Nephron progenitor cell (in vitro differentiated cells): ENCODE data around the gene ISG15.

Source experiments
- DNase-seq: peaks from one replicate; pipeline ENCODE4 v3.0.0; 2021
- H3K27ac Mint-ChIP-seq: 2 replicates; pipeline ENCODE4 v1.8.0; 2021; ENCODE audit warnings: mild to moderate bottlenecking, moderate library complexity, mixed read lengths
- H3K27me3 Mint-ChIP-seq: 2 replicates; pipeline ENCODE4 v1.8.0; 2021; ENCODE audit warnings: mild to moderate bottlenecking, low read depth, mixed read lengths; ENCODE audit not compliant: poor library complexity
- H3K36me3 Mint-ChIP-seq: 2 replicates; pipeline ENCODE4 v1.8.0; 2021; ENCODE audit warnings: low read depth, mixed read lengths
- H3K4me1 Mint-ChIP-seq: 2 replicates; pipeline ENCODE4 v1.8.0; 2021; ENCODE audit warnings: mixed read lengths
- H3K4me3 Mint-ChIP-seq: 2 replicates; pipeline ENCODE4 v1.8.0; 2021; ENCODE audit warnings: mild to moderate bottlenecking, moderate library complexity, mixed read lengths
- H3K9me3 Mint-ChIP-seq: 2 replicates; pipeline ENCODE4 v1.8.0; 2021; ENCODE audit warnings: mild to moderate bottlenecking, moderate library complexity, mixed read lengths
- CTCF ChIP-seq: fragments of 200-600 bp; sonication (generic); IDR thresholded peaks from 2 replicates; pipeline ENCODE4 v1.5.0; 2021; ENCODE audit warnings: antibody characterized with exemption

ISG15 gene

GRCh38 chr1:997993-998744 lies 15.1 kb upstream of the ISG15 start:
- no peak for TF ChIP-seq CTCF
- Mint-ChIP-seq H3K36me3 (no peaks in the 10 kb centered on the region), H3K4me1 (peaks cover 16% of the 10 kb centered on the region), H3K27me3 (peaks cover 33% of the 10 kb centered on the region), H3K27ac (no peak overlapping the region), H3K9me3 (peaks cover 7% of the 10 kb centered on the region), H3K4me3 (peak overlapping the region; percentile 72)
- DNase-seq = peak; percentile 61

- peaks cover 33% of the 10 kb centered on the region for H3K27me3 Mint-ChIP-seq
- H3K36me3 Mint-ChIP-seq = no peaks in the 10 kb centered on the region
- peaks cover 20% of the 10 kb centered on the region for H3K4me1 Mint-ChIP-seq
- peaks cover 2% of the 10 kb centered on the region for H3K9me3 Mint-ChIP-seq
- peak overlapping the region; percentile 76 for H3K4me3 Mint-ChIP-seq
- H3K27ac Mint-ChIP-seq = no peak overlapping the region
- DNase-seq = peak; percentile 48
- TF ChIP-seq CTCF = no peak
Measured at GRCh38 chr1:998745-998994, 14.6 kb upstream of the ISG15 start.

GRCh38 chr1:998995-999724 lies 14.1 kb upstream of the ISG15 start:
- Mint-ChIP-seq H3K27me3 (peaks cover 33% of the 10 kb centered on the region), H3K36me3 (no peaks in the 10 kb centered on the region), H3K4me3 (peak overlapping the region; percentile 76), H3K4me1 (peaks cover 21% of the 10 kb centered on the region), H3K27ac (no peak overlapping the region), H3K9me3 (no peaks in the 10 kb centered on the region)
- no peak for TF ChIP-seq CTCF
- peak; percentile 56 for DNase-seq

- Mint-ChIP-seq H3K27me3 (peaks cover 33% of the 10 kb centered on the region), H3K9me3 (no peaks in the 10 kb centered on the region), H3K27ac (peak within 1 kb of the TSS; percentile 95), H3K36me3 (no peaks in the 10 kb centered on the region), H3K4me1 (peaks cover 28% of the 10 kb centered on the region), H3K4me3 (peak within 1 kb of the TSS; percentile 84)
- no peak for TF ChIP-seq CTCF
- peak; percentile 96 for DNase-seq
Measured at GRCh38 chr1:999725-1000356, 13.5 kb upstream of the ISG15 start, which contains the start of gene HES4. HES4 (minus strand) TSS chr1:1000097; CDS start chr1:999973, 124 bp downstream.

- H3K4me1 Mint-ChIP-seq = peaks cover 34% of the 10 kb centered on the region
- no peaks in the 10 kb centered on the region for H3K36me3 Mint-ChIP-seq
- H3K4me3 Mint-ChIP-seq = peak overlapping the region; percentile 84
- no peaks in the 10 kb centered on the region for H3K9me3 Mint-ChIP-seq
- DNase-seq = peak; percentile 82
- no peak for TF ChIP-seq CTCF
- H3K27ac Mint-ChIP-seq = peak overlapping the region; percentile 95
- peaks cover 29% of the 10 kb centered on the region for H3K27me3 Mint-ChIP-seq
Measured at GRCh38 chr1:1000357-1001056, 12.8 kb upstream of the ISG15 start.
